BJ (cell line): ENCODE results near the gene PI4KB. TPM values are rescaled to one million over a fixed set of nuclear protein-coding genes. Genes with fewer than 3 reads are reported as not detected.
A peak's percentile ranks its signal among the peaks of the same experiment; 100 is the strongest.
"Not testable (repeated sequence)": the region's sequence is repeated elsewhere in the genome, so short reads cannot be mapped to it uniquely, and the experiment has no call there.

Source experiments
- CTCF ChIA-PET: fragments of 350-600 bp; formaldehyde crosslinking; extraction: SDS; loops from one replicate; lab custom pipeline; 2021; ENCODE audit warnings: antibody characterized with exemption, inconsistent platforms; lab: Yijun Ruan, JAX
- POLR2A ChIA-PET: fragments of 300-600 bp; sonication (Branson Sonifier 250); formaldehyde crosslinking; extraction: SDS; loops from one replicate; lab custom pipeline; 2021; ENCODE audit warnings: antibody characterized with exemption; lab: Charles Lee
- DNase-seq: peaks from one replicate; pipeline ENCODE4 v3.0.0-alpha.2; 2011; ENCODE audit warnings: low read depth
- H3K27me3 ChIP-seq: 2 replicates; pipeline ENCODE4 v1.6.0; 2011; ENCODE audit warnings: low read length; ENCODE audit not compliant: control insufficient read depth, insufficient read depth
- H3K36me3 ChIP-seq: 2 replicates; pipeline ENCODE4 v1.5.1; 2011; ENCODE audit warnings: low read length; ENCODE audit not compliant: control insufficient read depth, insufficient read depth
- H3K4me3 ChIP-seq: 2 replicates; pipeline ENCODE4 v1.5.1; 2011; ENCODE audit warnings: low read depth, mild to moderate bottlenecking, control low read depth, low read length
- polyA plus RNA-seq: library from polyadenylated mRNA; depleted of rRNA; stranded (reverse); fragments of >200 nt; gene quantifications from 2 replicates; pipeline ENCODE4 v1.2.3, GENCODE V29; 2011
- TF ChIP-seq, protein P1 (sequence below): IDR thresholded peaks from 2 replicates; pipeline ENCODE4 v1.5.1; 2011; ENCODE audit warnings: low read depth, mild to moderate bottlenecking, control low read depth, inconsistent platforms, low read length, moderate library complexity; ENCODE audit not compliant: insufficient read depth

Gene PI4KB
- polyA plus RNA-seq, 1 experiment: 98.2 TPM

DNA sequence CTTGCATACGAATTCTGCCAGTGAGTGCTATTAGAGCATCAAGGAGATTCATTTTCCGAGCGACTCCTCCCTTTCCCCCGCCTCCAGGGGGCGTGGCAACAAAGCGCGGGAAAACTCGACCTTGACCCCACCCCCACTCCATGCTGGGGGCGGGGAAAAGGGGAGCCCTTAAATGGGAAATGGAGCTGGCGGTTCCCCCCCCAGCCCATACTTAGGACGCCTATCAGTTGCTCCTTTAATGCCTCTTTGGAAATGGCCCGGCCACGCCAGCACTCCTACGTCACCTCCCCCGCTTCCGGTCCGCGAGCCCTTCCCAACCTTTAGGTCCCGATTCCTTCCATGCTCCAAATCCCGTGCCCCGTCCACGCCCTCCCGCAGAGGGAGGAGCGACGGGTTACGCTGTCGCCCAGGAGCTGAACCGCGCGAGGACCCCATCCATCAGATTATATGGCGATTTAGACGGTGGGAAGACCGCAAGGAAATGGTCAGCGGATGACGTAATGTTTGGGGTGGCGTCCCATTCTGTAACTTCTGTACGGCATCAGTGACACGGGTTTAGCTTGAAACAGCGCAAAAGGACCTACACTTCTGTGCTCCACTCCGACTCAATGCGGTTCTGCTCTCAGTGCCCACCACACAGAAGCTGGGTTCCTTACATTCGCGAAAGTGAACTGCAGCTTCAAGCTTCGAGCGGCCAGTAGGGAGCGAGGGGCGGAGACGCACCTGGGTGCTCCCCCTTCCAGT is 45.8 kb downstream of the PI4KB start:
- H3K36me3 ChIP-seq: peaks cover 3% of the 10 kb centered on the region
- TF ChIP-seq, protein P1, sequence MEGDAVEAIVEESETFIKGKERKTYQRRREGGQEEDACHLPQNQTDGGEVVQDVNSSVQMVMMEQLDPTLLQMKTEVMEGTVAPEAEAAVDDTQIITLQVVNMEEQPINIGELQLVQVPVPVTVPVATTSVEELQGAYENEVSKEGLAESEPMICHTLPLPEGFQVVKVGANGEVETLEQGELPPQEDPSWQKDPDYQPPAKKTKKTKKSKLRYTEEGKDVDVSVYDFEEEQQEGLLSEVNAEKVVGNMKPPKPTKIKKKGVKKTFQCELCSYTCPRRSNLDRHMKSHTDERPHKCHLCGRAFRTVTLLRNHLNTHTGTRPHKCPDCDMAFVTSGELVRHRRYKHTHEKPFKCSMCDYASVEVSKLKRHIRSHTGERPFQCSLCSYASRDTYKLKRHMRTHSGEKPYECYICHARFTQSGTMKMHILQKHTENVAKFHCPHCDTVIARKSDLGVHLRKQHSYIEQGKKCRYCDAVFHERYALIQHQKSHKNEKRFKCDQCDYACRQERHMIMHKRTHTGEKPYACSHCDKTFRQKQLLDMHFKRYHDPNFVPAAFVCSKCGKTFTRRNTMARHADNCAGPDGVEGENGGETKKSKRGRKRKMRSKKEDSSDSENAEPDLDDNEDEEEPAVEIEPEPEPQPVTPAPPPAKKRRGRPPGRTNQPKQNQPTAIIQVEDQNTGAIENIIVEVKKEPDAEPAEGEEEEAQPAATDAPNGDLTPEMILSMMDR: peak; percentile 19; the same call in 1 of the 2 replicates

DNA sequence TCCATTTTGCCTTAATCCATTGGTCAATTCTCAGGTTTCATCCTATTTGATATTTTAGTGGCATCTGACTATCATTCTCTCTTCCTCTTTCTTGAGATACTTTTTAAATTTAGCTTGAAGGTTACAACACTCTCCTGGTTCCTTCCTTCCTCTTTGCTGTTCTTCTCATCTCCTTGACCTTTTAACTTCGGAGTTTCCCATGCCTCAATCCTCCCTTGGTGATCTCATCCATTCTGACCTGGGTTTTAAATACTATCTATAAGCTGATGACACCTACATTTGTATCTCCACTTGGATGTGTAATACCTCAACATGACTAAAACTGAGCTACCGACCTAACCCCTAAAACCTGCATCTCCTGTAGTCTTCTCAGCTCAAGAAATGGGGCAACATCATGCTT is 50.0 kb downstream of the PI4KB start:
- no peak for DNase-seq
- ChIA-PET CTCF (interaction anchor here (1.7 kb wide), 1 partner anchor 26 kb away, joined by 4 read pairs; no protein-coding TSS in a partner anchor), POLR2A (no interaction called here)
- Histone ChIP-seq H3K36me3 (no peaks in the 10 kb centered on the region), H3K27me3 (no peaks in the 10 kb centered on the region), H3K4me3 (no peak overlapping the region)
- TF ChIP-seq, protein P1: no peak

More for the DNA sequence above, 45.8 kb downstream of the PI4KB start:
- CTCF ChIA-PET: interaction anchor here (0.7 to 2.2 kb wide), 5 partner anchors 15 to 87 kb away, joined by 4 to 8 read pairs (median 4); no protein-coding TSS in a partner anchor
- DNase-seq: peak; percentile 88
- H3K27me3 ChIP-seq: no peaks in the 10 kb centered on the region
- POLR2A ChIA-PET: interaction anchor here (0.5 to 1.0 kb wide), 3 partner anchors 27 to 220 kb away, joined by 4 to 15 read pairs (median 5); partner anchors contain the start of genes PI4KB and PSMD4
- peak overlapping the region; percentile 73 for H3K4me3 ChIP-seq

DNA sequence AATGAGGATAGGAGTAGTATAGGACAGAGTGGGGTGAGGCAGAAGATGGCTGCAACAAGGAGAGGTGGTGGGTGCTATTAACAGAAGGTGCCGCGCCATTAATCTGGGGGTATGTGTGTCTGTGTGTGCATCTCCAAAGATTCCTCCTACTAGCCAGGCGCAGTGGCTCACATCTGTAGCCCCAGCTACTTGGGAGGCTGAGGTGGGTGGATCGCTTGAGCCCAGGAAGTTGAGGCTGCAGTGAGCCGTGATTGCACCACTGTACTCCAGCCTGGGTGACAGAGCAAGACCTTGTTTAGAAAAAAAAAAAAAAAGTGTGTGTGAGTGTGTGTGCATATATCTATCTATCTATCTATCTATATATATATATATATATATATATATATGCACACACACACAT is 51.9 kb downstream of the PI4KB start:
- CTCF ChIA-PET: interaction anchor here (0.6 kb wide), 1 partner anchor 63 kb away, joined by 4 read pairs; no protein-coding TSS in a partner anchor
- H3K36me3 ChIP-seq, DNase-seq, H3K27me3 ChIP-seq, POLR2A ChIA-PET, H3K4me3 ChIP-seq: not testable (repeated sequence)

DNA sequence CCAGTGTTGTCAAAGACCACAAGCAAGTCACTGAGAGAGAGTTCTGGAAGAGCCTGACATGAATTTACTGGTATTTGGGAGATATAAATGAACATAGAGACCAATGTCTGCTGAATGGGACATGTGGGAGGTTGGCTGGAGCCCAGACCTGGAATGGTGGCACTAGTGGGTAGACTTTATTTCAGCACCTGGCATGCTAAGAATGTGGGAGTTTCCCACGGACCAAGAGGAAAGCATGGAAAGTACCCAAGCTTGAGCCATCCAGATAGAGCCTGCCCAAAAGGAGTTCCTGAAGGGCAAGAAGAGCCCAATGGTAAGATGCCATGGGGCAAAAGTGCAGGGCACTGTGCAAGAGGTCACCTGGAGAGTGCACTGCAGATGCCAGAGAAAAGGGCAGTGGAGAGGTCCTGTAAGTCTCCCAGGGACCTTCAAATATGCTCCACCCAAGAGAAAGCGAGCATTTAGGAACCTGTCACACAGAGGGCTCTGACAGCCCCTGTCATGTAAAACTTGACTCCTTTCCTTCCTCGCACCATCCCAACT is 53.2 kb downstream of the PI4KB start:
- TF ChIP-seq, protein P1: no peak
- no peak overlapping the region for H3K4me3 ChIP-seq
- H3K36me3 ChIP-seq: no peaks in the 10 kb centered on the region
- H3K27me3 ChIP-seq: no peaks in the 10 kb centered on the region
- no peak for DNase-seq
- POLR2A ChIA-PET: interaction anchor here (0.6 kb wide), 1 partner anchor 19 kb away, joined by 5 read pairs; the partner anchor contains the start of gene PSMD4
- CTCF ChIA-PET: no interaction called here

DNA sequence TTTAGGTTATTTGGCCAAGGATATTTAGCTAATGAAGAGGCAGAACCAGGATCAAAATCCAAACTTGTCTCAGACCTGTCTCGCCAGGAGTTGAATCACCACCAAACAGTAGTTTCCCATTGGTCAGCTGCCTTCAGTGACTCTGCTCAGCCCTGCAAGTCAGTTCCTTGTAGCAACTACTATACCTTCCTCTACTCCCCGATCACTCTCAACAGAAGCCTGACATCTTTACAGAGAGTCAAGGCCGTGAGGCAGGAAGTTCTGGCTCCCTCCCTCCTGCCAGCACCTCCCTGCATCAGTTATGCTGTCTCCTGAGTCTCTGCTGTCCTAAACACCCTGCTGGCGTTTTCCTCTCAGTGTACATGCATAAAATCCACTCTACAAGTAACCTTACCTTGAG is 59.5 kb downstream of the PI4KB start:
- CTCF ChIA-PET: interaction anchor here (1.5 to 1.7 kb wide), 2 partner anchors 16 to 73 kb away, joined by 4 to 5 read pairs; no protein-coding TSS in a partner anchor
- POLR2A ChIA-PET: no interaction called here
- Histone ChIP-seq H3K27me3 (no peaks in the 10 kb centered on the region), H3K36me3 (peaks cover 19% of the 10 kb centered on the region), H3K4me3 (no peak overlapping the region)
- no peak for DNase-seq
- TF ChIP-seq, protein P1: no peak
